OCI-LY3 (cell line): ENCODE measurements around the gene TECTA.

Source experiments
- CTCF ChIP-seq: fragments of 200-600, 300-600 bp; sonication (generic); IDR thresholded peaks from 2 replicates; pipeline ENCODE4 v1.5.1; 2014; ENCODE audit warnings: antibody characterized with exemption, low read length, low read depth
- EZH2phosphoT487 ChIP-seq: fragments of 200-600 bp; shearing (Covaris generic); IDR thresholded peaks from 2 replicates; pipeline ENCODE4 v1.6.1; 2018; ENCODE audit warnings: antibody characterized with exemption, mixed run types, low read depth

GRCh38 chr11:121106812-121107211, 5.8 kb downstream of the TECTA start:
- TF ChIP-seq CTCF (no peak), EZH2phosphoT487 (no peak)
